NCI-H748 treated with DMSO at 0.1 percent for 48 hours (cell line): Measurements from ENCODE around the gene AAR2.

Experiments
- DNase-seq: peaks from one replicate; lab custom pipeline; 2025; lab: John Stamatoyannopoulos, UW

AAR2 gene

DNA sequence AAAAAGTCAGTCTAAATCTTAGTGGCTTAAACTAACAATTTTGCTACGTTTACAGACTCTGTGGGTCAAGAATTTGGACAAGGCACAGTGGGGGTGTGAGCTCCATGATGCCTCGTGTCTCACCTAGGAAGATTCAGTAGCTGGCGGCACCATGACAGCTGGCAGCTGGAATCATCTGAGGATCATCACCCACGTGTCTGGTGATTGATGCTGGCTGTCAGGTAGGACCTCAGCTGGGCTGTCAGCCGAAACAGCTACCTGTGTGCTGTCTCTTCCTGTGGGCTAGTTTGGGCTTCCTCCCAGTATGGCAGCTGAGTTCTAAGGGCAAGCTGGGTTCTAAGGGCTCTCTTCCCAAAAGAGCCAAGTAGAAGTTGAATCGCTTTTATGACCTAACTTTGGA lies 43.5 kb downstream of the AAR2 start:
- DNase-seq, result no peak

GRCh38 chr20:36281785-36282380 lies 45.6 kb downstream of the AAR2 start:
- no peak for DNase-seq

GRCh38 chr20:36284751-36285150 lies 48.5 kb downstream of the AAR2 start:
- DNase-seq, result no peak

DNA sequence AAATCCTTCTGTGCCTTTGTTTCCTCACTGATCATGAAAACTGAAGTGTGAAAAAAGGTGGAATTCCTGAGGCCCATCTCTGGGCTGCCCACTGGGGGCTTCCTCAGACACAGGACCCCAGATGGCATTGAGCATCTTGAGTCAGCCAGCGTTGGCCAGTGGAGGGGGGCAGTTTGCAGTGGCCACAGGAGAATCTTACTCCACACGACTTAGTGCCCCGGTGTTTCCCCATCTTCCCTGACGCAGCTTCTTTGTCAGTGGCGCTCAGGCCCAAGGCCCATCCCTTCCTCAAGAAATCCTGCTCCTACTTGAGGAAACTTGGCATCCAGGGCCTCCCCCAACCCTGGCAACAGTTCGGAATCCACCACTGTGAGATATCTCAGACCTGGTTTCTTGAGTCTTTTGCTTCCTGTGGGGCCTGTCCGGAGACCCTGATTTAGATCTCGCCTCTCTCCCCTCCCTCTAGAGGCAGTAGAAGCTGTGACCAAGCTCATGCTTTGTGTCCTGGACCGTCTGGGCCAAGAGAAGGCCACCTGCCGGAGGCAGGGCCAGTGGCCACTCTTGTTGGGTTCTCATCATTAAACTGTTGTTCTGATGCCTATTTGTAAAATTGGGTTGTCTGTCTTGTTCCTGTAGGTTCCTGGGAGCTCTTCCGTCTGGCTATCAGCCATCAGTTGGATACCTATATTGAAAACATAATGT lies 49.6 kb downstream of the AAR2 start:
- no peak for DNase-seq

GRCh38 chr20:36297656-36298055 lies 61.4 kb downstream of the AAR2 start:
- no peak for DNase-seq

DNA sequence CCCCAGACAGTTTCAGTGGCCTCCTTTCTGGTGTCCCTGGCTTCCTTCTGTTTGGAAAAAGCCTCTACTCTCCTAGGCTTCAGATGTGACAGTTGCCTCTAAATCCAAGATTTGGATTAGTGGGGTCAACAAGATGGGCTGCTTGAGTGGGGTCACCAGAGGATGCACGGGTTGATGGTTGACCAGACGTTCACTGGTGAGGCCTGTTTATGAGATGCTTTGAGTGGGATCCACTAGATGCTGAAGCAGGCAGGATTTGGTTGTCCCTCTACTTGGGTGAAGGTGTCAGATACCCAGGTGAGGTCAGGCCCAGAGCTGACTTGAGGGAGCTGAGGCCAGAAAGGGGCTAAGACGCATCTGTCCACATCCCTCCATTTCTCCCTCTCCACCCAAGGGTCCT lies 61.8 kb downstream of the AAR2 start:
- DNase-seq, result no peak

DNA sequence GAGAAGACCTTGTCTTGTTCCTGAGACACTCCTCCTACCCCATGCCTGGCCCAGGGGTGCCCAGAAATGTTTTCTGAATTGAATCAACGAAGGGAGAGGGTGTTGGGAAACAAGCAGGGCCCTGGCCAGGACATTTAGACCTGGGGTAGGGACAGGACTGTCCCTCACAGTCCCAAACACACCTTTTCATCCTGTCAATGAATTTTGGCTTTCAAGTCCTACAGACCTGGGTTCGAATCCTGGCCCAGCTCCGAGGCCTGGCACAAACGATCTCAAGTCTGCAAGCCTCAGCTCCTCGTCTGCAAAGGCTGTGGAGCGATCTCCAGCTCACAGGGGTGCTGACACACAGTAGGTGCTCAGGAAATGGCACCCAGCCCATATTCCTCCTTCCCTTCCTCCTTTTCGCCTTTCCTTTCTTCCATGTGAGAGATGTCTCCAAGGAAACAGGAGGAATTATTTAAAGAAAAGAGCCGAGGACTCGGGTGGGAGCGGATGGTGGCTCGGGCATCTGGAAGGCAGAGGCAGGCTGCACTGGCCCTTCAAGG lies 62.6 kb downstream of the AAR2 start:
- no peak for DNase-seq

- DNase-seq, result no peak
Measured at GRCh38 chr20:36299459-36299858, 63.2 kb downstream of the AAR2 start.

- DNase-seq, result no peak
Measured at GRCh38 chr20:36301359-36302119, 65.3 kb downstream of the AAR2 start.

DNA sequence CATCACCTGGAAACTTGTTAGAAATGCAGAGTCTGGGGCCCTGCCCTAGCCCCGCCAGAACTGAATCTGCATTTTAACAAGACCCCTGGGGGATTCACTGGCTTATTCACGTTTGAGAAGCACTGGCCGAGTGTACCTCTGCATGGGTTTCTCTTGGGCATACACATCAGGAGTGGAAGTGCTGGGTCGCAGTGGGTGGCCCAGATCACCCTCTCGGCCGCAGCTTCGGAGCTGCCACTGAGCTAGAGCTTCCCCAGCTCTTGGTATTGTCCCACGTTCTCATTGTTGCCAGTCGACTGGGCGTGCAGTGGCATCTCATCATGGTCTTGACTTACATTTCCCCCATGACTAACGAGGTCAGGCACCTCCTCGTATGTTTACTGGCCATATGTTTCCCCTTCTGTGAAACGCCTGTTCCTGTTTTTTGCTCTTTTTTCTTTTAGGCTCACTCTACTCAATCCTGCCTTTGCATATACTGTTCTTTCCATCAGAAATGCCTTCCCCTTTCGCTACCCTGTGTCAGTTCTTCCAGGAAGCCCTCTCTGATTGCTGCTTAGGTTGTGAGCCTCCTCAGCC lies 66.8 kb downstream of the AAR2 start:
- DNase-seq, result no peak

DNA sequence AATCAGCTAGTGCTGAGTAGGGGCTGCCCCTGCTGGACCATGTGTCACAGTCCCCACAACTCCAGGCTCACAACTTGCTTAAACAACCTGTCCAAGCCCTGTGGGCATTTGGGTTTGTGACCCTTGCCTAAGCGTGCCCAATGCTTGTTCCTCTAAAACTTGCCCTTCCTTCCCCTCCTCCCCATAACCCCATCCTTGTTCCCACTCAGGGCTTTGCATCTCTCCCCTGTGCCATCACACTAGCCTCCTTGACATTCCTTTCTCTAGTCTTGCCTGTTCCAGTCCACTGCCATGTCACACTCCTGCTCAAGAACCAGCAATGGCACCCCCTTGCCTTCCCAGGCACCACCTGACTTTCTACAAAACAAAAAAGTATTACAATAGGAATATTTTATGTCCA lies 67.6 kb downstream of the AAR2 start:
- DNase-seq, result no peak

- no peak for DNase-seq
Measured at GRCh38 chr20:36304786-36305495, 68.7 kb downstream of the AAR2 start.

- DNase-seq, result no peak
Measured at GRCh38 chr20:36305602-36306551, 69.6 kb downstream of the AAR2 start, which contains the start of gene DLGAP4. Gene DLGAP4 (plus strand): TSS chr20:36306339. CDS start chr20:36431718, 125,379 bp downstream.
